Measurements from ENCODE around the gene FGF10. TPM values are rescaled to one million over a fixed set of nuclear protein-coding genes. Genes with fewer than 3 reads are reported as not detected.

FGF10 gene
- total RNA-seq, 1 experiment from 2014 or later: not detected

DNA sequence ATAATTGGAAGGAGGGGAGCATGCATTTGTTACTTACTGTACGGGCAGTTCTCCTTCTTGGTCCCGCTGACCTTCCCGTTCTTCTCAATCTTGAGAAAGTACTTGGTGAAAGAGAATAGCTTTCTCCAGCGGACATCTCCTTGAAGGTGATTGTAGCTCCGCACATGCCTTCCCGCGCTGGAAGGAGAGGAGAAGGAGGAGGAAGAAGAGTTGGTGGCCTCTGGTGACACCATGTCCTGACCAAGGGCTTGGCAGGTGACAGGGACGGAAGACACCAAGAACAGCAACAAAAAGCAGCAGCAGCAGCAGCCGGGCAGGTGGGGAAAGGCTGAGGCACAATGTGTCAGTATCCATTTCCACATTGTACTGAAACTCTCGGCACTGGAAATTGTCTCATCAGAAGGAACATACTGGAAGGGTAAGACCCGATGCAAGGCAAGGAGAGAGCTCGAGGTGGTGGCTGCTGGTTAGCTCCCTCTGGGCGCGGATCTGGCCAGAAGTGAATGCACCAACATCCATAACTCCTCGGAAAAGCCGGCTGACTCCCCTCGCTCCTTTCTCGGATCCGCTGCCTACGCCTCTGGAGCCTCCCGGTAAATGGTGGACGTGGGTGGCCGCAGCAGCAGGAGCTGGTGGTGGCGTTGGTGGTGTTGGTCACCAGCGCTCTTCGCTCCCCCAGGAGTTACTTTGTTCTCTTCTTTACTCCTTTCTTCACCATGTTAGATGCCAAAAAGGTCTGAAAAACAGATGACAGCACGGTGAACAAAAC is 715 bp downstream of the FGF10 start:
- intact Hi-C loops (cut with micrococcal nuclease): no loop called here
- Histone ChIP-seq H3K4me1 (ENCODE audit: insufficient read depth, low read length) (no peaks in the 10 kb centered on the region), H4K20me1 (ENCODE audit: low read length) (no peaks in the 10 kb centered on the region), H3K36me3 (ENCODE audit: low read depth, low read length) (no peaks in the 10 kb centered on the region), H3K9me3 (ENCODE audit: low read length) (no peaks in the 10 kb centered on the region), H3K9me2 (replicated peaks; ENCODE audit: low read length) (no peaks in the 10 kb centered on the region), H3F3A (ENCODE audit: low read length, unreplicated experiment) (no peaks in the 10 kb centered on the region), H3K27ac (ENCODE audit: low read length) (no peak overlapping the region), H2AFZ (ENCODE audit: low read length) (no peak overlapping the region), H3K4me2 (ENCODE audit: low read length) (peak overlapping the region; percentile 29), H3K4me3 (ENCODE audit: low read length) (no peak overlapping the region), H3K9ac (ENCODE audit: low read length) (no peak overlapping the region), H3K79me2 (ENCODE audit: low read length) (no peaks in the 10 kb centered on the region), H3K27me3 (ENCODE audit: low read length) (peaks cover 69% of the 10 kb centered on the region)
- ChIA-PET CTCF (no interaction called here), POLR2A (ENCODE audit: unreplicated experiment) (interaction anchor here (0.5 kb wide), 1 partner anchor 421 kb away, joined by 3 read pairs; no protein-coding TSS in a partner anchor)
- no peak for TF ChIP-seq EZH2phosphoT487 (IDR thresholded peaks at IDR 0.05; ENCODE audit: borderline replicate concordance, low read length)
- no peak for TF ChIP-seq EZH2 (IDR thresholded peaks at IDR 0.05; ENCODE audit: low read length, unreplicated experiment)
- TF ChIP-seq, protein P1, sequence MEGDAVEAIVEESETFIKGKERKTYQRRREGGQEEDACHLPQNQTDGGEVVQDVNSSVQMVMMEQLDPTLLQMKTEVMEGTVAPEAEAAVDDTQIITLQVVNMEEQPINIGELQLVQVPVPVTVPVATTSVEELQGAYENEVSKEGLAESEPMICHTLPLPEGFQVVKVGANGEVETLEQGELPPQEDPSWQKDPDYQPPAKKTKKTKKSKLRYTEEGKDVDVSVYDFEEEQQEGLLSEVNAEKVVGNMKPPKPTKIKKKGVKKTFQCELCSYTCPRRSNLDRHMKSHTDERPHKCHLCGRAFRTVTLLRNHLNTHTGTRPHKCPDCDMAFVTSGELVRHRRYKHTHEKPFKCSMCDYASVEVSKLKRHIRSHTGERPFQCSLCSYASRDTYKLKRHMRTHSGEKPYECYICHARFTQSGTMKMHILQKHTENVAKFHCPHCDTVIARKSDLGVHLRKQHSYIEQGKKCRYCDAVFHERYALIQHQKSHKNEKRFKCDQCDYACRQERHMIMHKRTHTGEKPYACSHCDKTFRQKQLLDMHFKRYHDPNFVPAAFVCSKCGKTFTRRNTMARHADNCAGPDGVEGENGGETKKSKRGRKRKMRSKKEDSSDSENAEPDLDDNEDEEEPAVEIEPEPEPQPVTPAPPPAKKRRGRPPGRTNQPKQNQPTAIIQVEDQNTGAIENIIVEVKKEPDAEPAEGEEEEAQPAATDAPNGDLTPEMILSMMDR (conservative IDR thresholded peaks at IDR 0.05; ENCODE audit: low read depth, low read length): no peak
- ATAC-seq (no peak; the same call in 1 of the 2 replicates), DNase-seq (no peak)
- no TSS peak for BruUV-seq (replicated peaks)

DNA sequence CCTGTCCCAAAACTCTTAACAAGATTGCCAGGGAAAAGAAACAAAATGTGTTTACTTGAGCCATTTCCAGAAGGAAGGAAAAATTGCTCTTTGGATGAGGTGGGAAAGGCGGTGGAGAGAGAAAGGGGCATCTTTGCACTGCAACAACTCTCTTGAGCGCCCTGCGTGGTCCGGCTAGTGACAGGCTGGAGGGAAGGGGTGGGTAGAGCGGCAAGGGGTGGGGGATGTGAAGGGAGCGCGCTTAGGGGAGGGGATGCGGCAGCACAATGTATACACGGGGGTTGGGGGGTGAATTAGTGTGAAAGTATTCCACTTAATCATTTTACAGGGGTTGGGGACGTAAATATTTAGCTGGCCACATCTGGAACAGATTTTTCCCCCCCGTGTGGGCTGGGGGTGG is 1.3 kb downstream of the FGF10 start:
- DNase-seq (no peak), ATAC-seq (no peak)
- no peaks in the 10 kb centered on the region for H3K9me3 ChIP-seq (ENCODE audit: low read length)
- no peak overlapping the region for H2AFZ ChIP-seq (ENCODE audit: low read length)
- H3F3A ChIP-seq (ENCODE audit: low read length, unreplicated experiment): no peaks in the 10 kb centered on the region
- no peak overlapping the region for H3K4me3 ChIP-seq (ENCODE audit: low read length)
- TF ChIP-seq, protein P1 (conservative IDR thresholded peaks at IDR 0.05; ENCODE audit: low read depth, low read length): no peak
- TF ChIP-seq EZH2 (IDR thresholded peaks at IDR 0.05; ENCODE audit: low read length, unreplicated experiment) (no peak), EZH2phosphoT487 (IDR thresholded peaks at IDR 0.05; ENCODE audit: borderline replicate concordance, low read length) (no peak)
- H3K9me2 ChIP-seq (replicated peaks; ENCODE audit: low read length): no peaks in the 10 kb centered on the region
- no peak overlapping the region for H3K27ac ChIP-seq (ENCODE audit: low read length)
- ChIA-PET POLR2A (ENCODE audit: unreplicated experiment) (no interaction called here), CTCF (no interaction called here)
- no peaks in the 10 kb centered on the region for H3K79me2 ChIP-seq (ENCODE audit: low read length)
- intact Hi-C loops (cut with micrococcal nuclease): no loop called here
- H3K36me3 ChIP-seq (ENCODE audit: low read depth, low read length): no peaks in the 10 kb centered on the region
- H3K4me1 ChIP-seq (ENCODE audit: insufficient read depth, low read length): no peaks in the 10 kb centered on the region
- H3K9ac ChIP-seq (ENCODE audit: low read length): no peak overlapping the region
- peaks cover 75% of the 10 kb centered on the region for H3K27me3 ChIP-seq (ENCODE audit: low read length)
- no peak overlapping the region for H3K4me2 ChIP-seq (ENCODE audit: low read length)
- H4K20me1 ChIP-seq (ENCODE audit: low read length): no peaks in the 10 kb centered on the region
- BruUV-seq (replicated peaks): no TSS peak

DNA sequence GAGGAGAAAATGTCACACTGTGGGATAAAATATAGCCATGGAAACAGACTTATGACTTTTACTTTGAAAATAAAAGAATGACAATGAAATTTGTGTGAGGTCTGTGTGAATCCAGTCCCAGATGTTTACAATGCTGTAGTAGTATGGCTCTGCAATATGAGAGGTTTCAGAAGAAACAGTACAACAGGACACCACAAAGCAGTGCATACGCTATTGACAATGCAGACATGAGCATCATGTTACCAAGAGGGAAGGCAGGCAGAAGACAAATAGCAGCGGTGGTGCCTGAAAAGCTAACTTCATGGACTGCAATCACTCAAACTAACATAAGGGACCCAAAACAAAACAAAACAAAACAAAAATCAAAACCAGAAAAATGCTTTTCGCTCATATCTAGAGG is 1.8 kb downstream of the FGF10 start:
- Histone ChIP-seq H3K27ac (ENCODE audit: low read length) (no peak overlapping the region), H3K27me3 (ENCODE audit: low read length) (peaks cover 74% of the 10 kb centered on the region), H3K9me3 (ENCODE audit: low read length) (no peaks in the 10 kb centered on the region), H3K4me3 (ENCODE audit: low read length) (no peak overlapping the region), H3K4me1 (ENCODE audit: insufficient read depth, low read length) (no peaks in the 10 kb centered on the region), H3K36me3 (ENCODE audit: low read depth, low read length) (no peaks in the 10 kb centered on the region), H3K9ac (ENCODE audit: low read length) (no peak overlapping the region), H4K20me1 (ENCODE audit: low read length) (no peaks in the 10 kb centered on the region), H3K4me2 (ENCODE audit: low read length) (no peak overlapping the region), H2AFZ (ENCODE audit: low read length) (no peak overlapping the region), H3K79me2 (ENCODE audit: low read length) (no peaks in the 10 kb centered on the region), H3K9me2 (replicated peaks; ENCODE audit: low read length) (no peaks in the 10 kb centered on the region), H3F3A (ENCODE audit: low read length, unreplicated experiment) (no peaks in the 10 kb centered on the region)
- no peak for TF ChIP-seq EZH2 (IDR thresholded peaks at IDR 0.05; ENCODE audit: low read length, unreplicated experiment)
- TF ChIP-seq EZH2phosphoT487 (IDR thresholded peaks at IDR 0.05; ENCODE audit: borderline replicate concordance, low read length): no peak
- TF ChIP-seq, protein P1 (conservative IDR thresholded peaks at IDR 0.05; ENCODE audit: low read depth, low read length): no peak
- no peak for ATAC-seq
- ChIA-PET POLR2A (ENCODE audit: unreplicated experiment) (no interaction called here), CTCF (no interaction called here)
- BruUV-seq (replicated peaks): no TSS peak
- no peak for DNase-seq
- intact Hi-C loops (cut with micrococcal nuclease): no loop called here

Measured in PC-3 (cell line).